SU-DHL-6 (cell line): ENCODE results near the gene VSX2.

ENCODE experiments used
- H2AFZ ChIP-seq: fragments of 200-600 bp; sonication (generic); 2 replicates; pipeline ENCODE4 v1.6.1; 2014; ENCODE audit warnings: low read depth, mild to moderate bottlenecking, moderate library complexity, mixed read lengths, antibody characterized with exemption, low read length; ENCODE audit not compliant: severe bottlenecking
- H3F3A ChIP-seq: fragments of 200-600 bp; shearing (Covaris generic); 2 replicates; pipeline ENCODE4 v1.6.0; 2016; ENCODE audit warnings: antibody characterized with exemption, mild to moderate bottlenecking; ENCODE audit not compliant: insufficient read depth
- H3K27ac ChIP-seq: fragments of 200-600 bp; sonication (generic); 2 replicates; pipeline ENCODE4 v1.5.1; 2016; ENCODE audit warnings: low read depth, mild to moderate bottlenecking, low read length, moderate library complexity, mixed read lengths
- H3K27me3 ChIP-seq: fragments of 200-600 bp; sonication (generic), shearing (Covaris generic); 2 replicates; pipeline ENCODE4 v1.6.0; 2014; ENCODE audit warnings: mild to moderate bottlenecking, low read length
- H3K36me3 ChIP-seq: fragments of 200-600 bp; sonication (generic); 2 replicates; pipeline ENCODE4 v1.6.1; 2014; ENCODE audit warnings: mild to moderate bottlenecking, low read length, mixed read lengths
- H3K4me2 ChIP-seq: fragments of 300-600, 200-600 bp; shearing (Covaris generic), sonication (generic); 2 replicates; pipeline ENCODE4 v1.6.0; 2014; ENCODE audit warnings: low read length, low read depth, mild to moderate bottlenecking; ENCODE audit not compliant: poor library complexity, severe bottlenecking
- H3K4me3 ChIP-seq: fragments of 200-600 bp; sonication (generic); 2 replicates; pipeline ENCODE4 v1.5.1; 2014; ENCODE audit warnings: antibody characterized with exemption, low read length, mild to moderate bottlenecking, mixed read lengths; ENCODE audit not compliant: insufficient read depth, poor library complexity, severe bottlenecking
- H3K79me2 ChIP-seq: fragments of 200-600 bp; sonication (generic); 2 replicates; pipeline ENCODE4 v1.6.1; 2014; ENCODE audit warnings: mild to moderate bottlenecking, low read length, moderate library complexity; ENCODE audit not compliant: insufficient read depth
- H3K9ac ChIP-seq: fragments of 200-600 bp; sonication (generic); 2 replicates; pipeline ENCODE4 v1.7.0; 2014; ENCODE audit warnings: mild to moderate bottlenecking, low read length
- H3K9me2 ChIP-seq: fragments of 200-600 bp; sonication (generic); replicated peaks from 2 replicates; pipeline ENCODE4 v1.6.1; 2014; ENCODE audit warnings: low read length; ENCODE audit not compliant: insufficient read depth
- H3K9me3 ChIP-seq: fragments of 200-600 bp; sonication (generic); 2 replicates; pipeline ENCODE4 v1.6.1; 2014; ENCODE audit warnings: low read length, mixed read lengths; ENCODE audit not compliant: insufficient read depth
- H4K20me1 ChIP-seq: fragments of 200-600 bp; sonication (generic); 2 replicates; pipeline ENCODE4 v1.6.1; 2014; ENCODE audit warnings: low read depth, mild to moderate bottlenecking, antibody characterized with exemption, low read length, moderate library complexity, mixed read lengths
- CTCF ChIP-seq: fragments of 200-600 bp; sonication (generic); IDR thresholded peaks from one replicate; pipeline ENCODE4 v1.5.1; 2017; ENCODE audit warnings: antibody characterized with exemption, mild to moderate bottlenecking, low read length, moderate library complexity; ENCODE audit not compliant: insufficient read depth, poor library complexity, severe bottlenecking
- EZH2phosphoT487 ChIP-seq: fragments of 200-600 bp; sonication (generic), shearing (Covaris generic); conservative IDR thresholded peaks from 2 replicates; pipeline ENCODE4 v1.6.1; 2018; ENCODE audit warnings: mild to moderate bottlenecking, antibody characterized with exemption, low read length, moderate library complexity, mixed read lengths

VSX2 gene

DNA sequence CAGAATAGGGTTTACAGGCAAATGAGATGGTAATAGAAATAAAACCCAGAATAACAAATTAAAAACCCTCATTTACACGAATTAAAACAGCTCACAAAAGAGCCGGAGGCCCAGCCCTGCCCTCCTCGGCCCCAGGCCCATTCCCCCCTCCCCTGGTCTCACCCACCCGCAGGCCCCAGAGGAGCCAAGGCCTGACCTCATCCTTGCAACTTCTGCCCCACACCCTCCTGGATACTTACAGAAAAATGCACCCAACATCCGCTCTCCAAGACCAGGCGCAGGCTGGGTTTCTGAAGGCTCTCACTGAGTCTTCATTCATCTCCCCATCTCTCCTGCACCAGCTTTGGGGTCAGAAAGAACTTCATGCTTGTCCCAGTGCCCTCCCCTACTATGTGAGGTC, 16.2 kb upstream of the VSX2 start:
- no peaks in the 10 kb centered on the region for H3K79me2 ChIP-seq
- no peak overlapping the region for H3K9ac ChIP-seq
- no peaks in the 10 kb centered on the region for H3F3A ChIP-seq
- no peak overlapping the region for H2AFZ ChIP-seq
- H3K9me3 ChIP-seq, result no peaks in the 10 kb centered on the region
- no peak overlapping the region for H3K27ac ChIP-seq
- H3K4me3 ChIP-seq, result no peak overlapping the region
- H3K27me3 ChIP-seq, result no peaks in the 10 kb centered on the region
- no peaks in the 10 kb centered on the region for H4K20me1 ChIP-seq
- TF ChIP-seq EZH2phosphoT487, result no peak
- no peak for TF ChIP-seq CTCF
- H3K36me3 ChIP-seq, result no peaks in the 10 kb centered on the region
- H3K4me2 ChIP-seq, result no peak overlapping the region
- H3K9me2 ChIP-seq, result no peaks in the 10 kb centered on the region

DNA sequence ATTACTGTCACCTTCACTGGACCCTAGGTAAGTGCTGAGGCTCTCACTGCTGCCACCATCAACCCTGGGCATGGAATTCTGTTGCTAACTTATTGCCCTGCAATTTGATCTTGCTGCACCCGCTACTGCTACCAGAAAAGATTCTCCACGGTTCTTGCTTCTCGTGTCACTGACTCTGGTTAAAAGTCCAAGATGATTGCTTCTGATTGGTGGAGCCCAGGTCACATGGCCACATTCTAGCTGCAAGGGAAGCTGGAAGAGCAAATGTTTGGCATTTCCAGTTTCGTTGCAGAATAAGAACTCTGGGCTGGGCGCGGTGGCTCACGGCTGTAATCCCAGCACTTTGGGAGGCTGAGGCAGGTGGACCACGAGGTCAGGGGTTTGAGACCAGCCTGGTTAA, 7.5 kb upstream of the VSX2 start:
- Histone ChIP-seq H3K9me2 (no peaks in the 10 kb centered on the region), H3K4me2 (no peak overlapping the region), H3K27me3 (no peaks in the 10 kb centered on the region), H3K9ac (no peak overlapping the region), H4K20me1 (no peaks in the 10 kb centered on the region), H3K36me3 (no peaks in the 10 kb centered on the region), H3K9me3 (no peaks in the 10 kb centered on the region), H3K4me3 (no peak overlapping the region), H2AFZ (no peak overlapping the region), H3F3A (no peaks in the 10 kb centered on the region), H3K79me2 (no peaks in the 10 kb centered on the region), H3K27ac (no peak overlapping the region)
- no peak for TF ChIP-seq CTCF
- no peak for TF ChIP-seq EZH2phosphoT487

- Histone ChIP-seq H3K36me3 (no peaks in the 10 kb centered on the region), H3K4me3 (no peak overlapping the region), H3K9me2 (no peaks in the 10 kb centered on the region), H3K27me3 (no peaks in the 10 kb centered on the region), H4K20me1 (no peaks in the 10 kb centered on the region), H3K9ac (no peak overlapping the region), H3K79me2 (no peaks in the 10 kb centered on the region), H3F3A (no peaks in the 10 kb centered on the region), H3K4me2 (no peak overlapping the region), H3K27ac (no peak overlapping the region), H3K9me3 (no peaks in the 10 kb centered on the region), H2AFZ (no peak overlapping the region)
- TF ChIP-seq EZH2phosphoT487, result no peak
Measured at GRCh38 chr14:74235017-74235416, 4.2 kb upstream of the VSX2 start.

- Histone ChIP-seq H3K36me3 (no peaks in the 10 kb centered on the region), H3K27ac (no peak overlapping the region), H3K9ac (no peak overlapping the region), H3K9me2 (no peaks in the 10 kb centered on the region), H4K20me1 (no peaks in the 10 kb centered on the region), H3K27me3 (no peaks in the 10 kb centered on the region), H3K4me3 (no peak overlapping the region), H3K79me2 (no peaks in the 10 kb centered on the region), H3K9me3 (no peaks in the 10 kb centered on the region), H3K4me2 (no peak overlapping the region), H3F3A (no peaks in the 10 kb centered on the region), H2AFZ (no peak overlapping the region)
- TF ChIP-seq CTCF (no peak), EZH2phosphoT487 (no peak)
Measured at GRCh38 chr14:74237441-74237840, 1.8 kb upstream of the VSX2 start.
